Eye (tissue), 1 donor: ENCODE results near the gene SHISA7.

Experiments
- DNase-seq: peaks from one replicate; pipeline ENCODE4 v3.0.0-alpha.2; 2015

The SHISA7 gene

GRCh38 chr19:55443045-55443823 is at the start of gene SHISA7:
Gene SHISA7 (minus strand): TSS chr19:55443300. CDS start chr19:55442863, 437 bp downstream.
- no peak for DNase-seq

GRCh38 chr19:55492362-55492944 is 49.4 kb upstream of the SHISA7 start:
- DNase-seq = no peak

- no peak for DNase-seq
Measured at GRCh38 chr19:55491546-55492360, 48.7 kb upstream of the SHISA7 start.

- no peak for DNase-seq
Measured at GRCh38 chr19:55490478-55491432, 47.7 kb upstream of the SHISA7 start.

GRCh38 chr19:55489711-55490477 is 46.8 kb upstream of the SHISA7 start:
- DNase-seq = no peak

- no peak for DNase-seq
Measured at GRCh38 chr19:55488986-55489710, 46.0 kb upstream of the SHISA7 start.

GRCh38 chr19:55487924-55488687 is 45.0 kb upstream of the SHISA7 start, which contains the start of gene SSC5D:
Gene SSC5D (plus strand): TSS chr19:55488436. CDS start chr19:55488590, 154 bp downstream.
- peak; percentile 64 for DNase-seq

GRCh38 chr19:55486971-55487923 is 44.1 kb upstream of the SHISA7 start:
- DNase-seq = peak; percentile 86

- DNase-seq = no peak
Measured at GRCh38 chr19:55486043-55486970, 43.2 kb upstream of the SHISA7 start.

GRCh38 chr19:55485439-55486011 is 42.4 kb upstream of the SHISA7 start:
- no peak for DNase-seq

GRCh38 chr19:55484593-55485438 is 41.7 kb upstream of the SHISA7 start, which contains the start of gene NAT14:
Gene NAT14 (plus strand): TSS chr19:55485188. CDS start chr19:55485709, 521 bp downstream.
- peak; percentile 94 for DNase-seq

GRCh38 chr19:55483706-55484592 is 40.8 kb upstream of the SHISA7 start:
- DNase-seq = peak; percentile 37

- no peak for DNase-seq
Measured at GRCh38 chr19:55482967-55483705, 40.0 kb upstream of the SHISA7 start.
